ENCODE data around the gene FAM107B. TPM values are rescaled to one million over a fixed set of nuclear protein-coding genes. Genes with fewer than 3 reads are reported as not detected.
A peak's percentile ranks its signal among the peaks of the same experiment; 100 is the strongest.

Gene FAM107B
- total and polyA plus RNA-seq, 4 donors = 38.4 to 85.4 (median 68.9) TPM

- DNase-seq (no peak), ATAC-seq (ENCODE audit: insufficient read depth, low FRiP score) (no peak)
- Histone ChIP-seq H3K9me3 (ENCODE audit: control insufficient read depth in 4 of 4, insufficient read depth in 3 of 4, low read length in 3 of 4) (no peaks in the 10 kb centered on the region), H3K36me3 (ENCODE audit: control insufficient read depth in 4 of 4, insufficient read depth in 4 of 4, low read length in 4 of 4) (no peaks in the 10 kb centered on the region), H3K27me3 (ENCODE audit: control insufficient read depth in 3 of 3, insufficient read depth in 3 of 3, low read length in 2 of 3) (peaks cover 0 to 4% (median 0%) of the 10 kb centered on the region in 3 donors), H3K27ac (ENCODE audit: low read depth in 1 of 2, low read length in 1 of 2) (no peak overlapping the region), H3K9ac (ENCODE audit: insufficient read depth in 1 of 2, low read length in 2 of 2) (no peak overlapping the region), H3K4me1 (ENCODE audit: control insufficient read depth in 5 of 5, insufficient read depth in 5 of 5, low read length in 5 of 5) (no peaks in the 10 kb centered on the region), H3K4me3 (no peak overlapping the region)
- no peak for TF ChIP-seq CTCF (IDR thresholded peaks at IDR 0.05; ENCODE audit: control extremely low read depth, extremely low read depth)
- 58 to 67% methylated on average over 9 of the region's 9 CpGs for WGBS, 2 donors
Measured at GRCh38 chr10:14481752-14482151, 292.9 kb downstream of the FAM107B start.

- DNase-seq (no peak), ATAC-seq (ENCODE audit: insufficient read depth, low FRiP score) (no peak)
- no peak overlapping the region for H3K9ac ChIP-seq (ENCODE audit: insufficient read depth in 1 of 2, low read length in 2 of 2)
- H3K4me1 ChIP-seq (ENCODE audit: control insufficient read depth in 5 of 5, insufficient read depth in 5 of 5, low read length in 5 of 5) = no peaks in the 10 kb centered on the region
- no peak for TF ChIP-seq CTCF (IDR thresholded peaks at IDR 0.05; ENCODE audit: control extremely low read depth, extremely low read depth)
- H3K27me3 ChIP-seq (ENCODE audit: control insufficient read depth in 3 of 3, insufficient read depth in 3 of 3, low read length in 2 of 3) = peaks cover 0 to 4% (median 0%) of the 10 kb centered on the region in 3 donors
- no peak overlapping the region for H3K4me3 ChIP-seq
- no peaks in the 10 kb centered on the region for H3K9me3 ChIP-seq (ENCODE audit: control insufficient read depth in 4 of 4, insufficient read depth in 3 of 4, low read length in 3 of 4)
- no peak overlapping the region for H3K27ac ChIP-seq (ENCODE audit: low read depth in 1 of 2, low read length in 1 of 2)
- no peaks in the 10 kb centered on the region for H3K36me3 ChIP-seq (ENCODE audit: control insufficient read depth in 4 of 4, insufficient read depth in 4 of 4, low read length in 4 of 4)
- 84 to 87% methylated on average over 4 of the region's 4 CpGs for WGBS, 2 donors
Measured at GRCh38 chr10:14481014-14481413, 293.7 kb downstream of the FAM107B start.

GRCh38 chr10:14478604-14479003, 296.1 kb downstream of the FAM107B start:
- TF ChIP-seq CTCF (IDR thresholded peaks at IDR 0.05; ENCODE audit: control extremely low read depth, extremely low read depth) = no peak
- no peaks in the 10 kb centered on the region for H3K9me3 ChIP-seq (ENCODE audit: control insufficient read depth in 4 of 4, insufficient read depth in 3 of 4, low read length in 3 of 4)
- WGBS, 2 donors = 38 to 51% methylated on average over 3 of the region's 3 CpGs
- peak; percentile 79 to 90 (median 87) for DNase-seq
- H3K27me3 ChIP-seq (ENCODE audit: control insufficient read depth in 3 of 3, insufficient read depth in 3 of 3, low read length in 2 of 3) = peaks cover 0 to 4% (median 0%) of the 10 kb centered on the region in 3 donors
- H3K9ac ChIP-seq (ENCODE audit: insufficient read depth in 1 of 2, low read length in 2 of 2) = no peak overlapping the region
- no peak overlapping the region for H3K4me3 ChIP-seq
- H3K4me1 ChIP-seq (ENCODE audit: control insufficient read depth in 5 of 5, insufficient read depth in 5 of 5, low read length in 5 of 5) = peaks cover 0 to 2% (median 0%) of the 10 kb centered on the region in 5 donors
- no peak overlapping the region for H3K27ac ChIP-seq (ENCODE audit: low read depth in 1 of 2, low read length in 1 of 2)
- H3K36me3 ChIP-seq (ENCODE audit: control insufficient read depth in 4 of 4, insufficient read depth in 4 of 4, low read length in 4 of 4) = no peaks in the 10 kb centered on the region
- ATAC-seq (ENCODE audit: insufficient read depth, low FRiP score) = peak; percentile 51

- DNase-seq (no peak), ATAC-seq (ENCODE audit: insufficient read depth, low FRiP score) (no peak)
- Histone ChIP-seq H3K36me3 (ENCODE audit: control insufficient read depth in 4 of 4, insufficient read depth in 4 of 4, low read length in 4 of 4) (no peaks in the 10 kb centered on the region), H3K9me3 (ENCODE audit: control insufficient read depth in 4 of 4, insufficient read depth in 3 of 4, low read length in 3 of 4) (no peaks in the 10 kb centered on the region), H3K4me3 (no peak overlapping the region), H3K4me1 (ENCODE audit: control insufficient read depth in 5 of 5, insufficient read depth in 5 of 5, low read length in 5 of 5) (peaks cover 0 to 2% (median 0%) of the 10 kb centered on the region in 5 donors), H3K9ac (ENCODE audit: insufficient read depth in 1 of 2, low read length in 2 of 2) (no peak overlapping the region), H3K27me3 (ENCODE audit: control insufficient read depth in 3 of 3, insufficient read depth in 3 of 3, low read length in 2 of 3) (peaks cover 0 to 4% (median 0%) of the 10 kb centered on the region in 3 donors), H3K27ac (ENCODE audit: low read depth in 1 of 2, low read length in 1 of 2) (no peak overlapping the region)
- WGBS, 2 donors = 74 to 90% methylated on average over 7 of the region's 7 CpGs
- no peak for TF ChIP-seq CTCF (IDR thresholded peaks at IDR 0.05; ENCODE audit: control extremely low read depth, extremely low read depth)
Measured at GRCh38 chr10:14478201-14478600, 296.5 kb downstream of the FAM107B start.

Measured in lung (tissue), 12 donors.